Effector memory CD8-positive, alpha-beta T cell (primary cell): ENCODE data around the gene CTIF.

ENCODE experiments used
- ATAC-seq: fragments of 150-1000 bp; cut with Tn5 transposase; replicated peaks from 2 replicates; pipeline ENCODE4 v1.10.0; 2021; ENCODE audit warnings: mild to moderate bottlenecking, moderate library complexity
- DNase-seq, 3 experiments: peaks; one replicate each; pipeline ENCODE4 v3.0.0; 2021
- H3K27ac Mint-ChIP-seq, 2 donors: one replicate each; pipeline ENCODE4 v1.8.0; 2022; ENCODE audit warnings: mild to moderate bottlenecking in 2 of 2, mixed read lengths in 2 of 2, moderate library complexity in 2 of 2
- H3K27me3 Mint-ChIP-seq, 2 donors: one replicate each; pipeline ENCODE4 v1.8.0; 2022; ENCODE audit warnings: mixed read lengths in 2 of 2
- H3K36me3 Mint-ChIP-seq: one replicate; pipeline ENCODE4 v1.8.0; 2022; ENCODE audit warnings: mild to moderate bottlenecking, moderate library complexity, mixed read lengths; ENCODE audit not compliant: insufficient read depth
- H3K4me1 Mint-ChIP-seq, 2 donors: one replicate each; pipeline ENCODE4 v1.8.0; 2022; ENCODE audit warnings: low read depth in 2 of 2, mixed read lengths in 2 of 2
- H3K4me3 Mint-ChIP-seq, 2 donors: one replicate each; pipeline ENCODE4 v1.8.0; 2022; ENCODE audit warnings: mild to moderate bottlenecking in 2 of 2, mixed read lengths in 2 of 2, moderate library complexity in 2 of 2
- H3K9me3 Mint-ChIP-seq, 2 donors: one replicate each; pipeline ENCODE4 v1.8.0; 2022; ENCODE audit warnings: mixed read lengths in 2 of 2

Gene CTIF

DNA sequence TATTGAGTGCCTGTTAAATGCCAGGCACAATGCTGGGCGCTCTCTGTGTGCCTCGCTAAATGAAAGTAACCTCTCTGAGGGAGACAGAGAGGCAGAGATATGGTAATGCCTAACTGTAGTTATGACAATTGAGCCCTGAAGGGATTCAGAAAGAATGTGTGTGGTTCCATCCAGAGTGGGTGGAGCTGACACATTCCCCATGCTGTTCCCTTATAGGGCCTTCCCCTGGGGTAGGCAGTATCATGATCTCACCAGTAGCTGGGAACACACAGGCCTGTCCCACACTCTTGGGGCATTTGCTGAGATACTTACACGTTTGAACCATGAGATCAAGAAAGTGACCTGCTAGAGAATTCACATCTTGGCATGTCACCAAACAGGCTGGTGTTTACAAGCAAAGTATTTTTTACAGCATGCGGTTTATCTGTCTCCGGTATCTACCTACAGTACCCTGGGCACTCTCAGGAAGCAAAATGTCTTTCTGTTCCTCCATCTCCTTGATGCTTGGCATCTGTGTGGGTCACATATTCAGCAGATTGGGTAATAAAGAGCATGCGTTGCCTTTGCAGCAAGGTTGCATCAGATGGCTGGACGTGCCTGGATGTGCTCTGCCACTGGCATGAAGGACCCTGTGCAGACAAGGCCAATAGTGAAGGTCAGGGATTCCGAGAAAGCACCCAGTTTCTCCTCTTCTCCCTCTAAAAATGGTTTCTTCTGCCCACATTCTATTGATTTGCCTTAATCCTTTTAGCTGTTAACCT is 9.4 kb downstream of the CTIF start:
- H3K4me3 Mint-ChIP-seq, result no peak overlapping the region
- ATAC-seq, result no peak
- H3K4me1 Mint-ChIP-seq, result peaks cover 0 to 4% of the 10 kb centered on the region in 2 donors
- no peak for DNase-seq
- H3K27me3 Mint-ChIP-seq, result peaks cover 12 to 24% of the 10 kb centered on the region in 2 donors
- no peak overlapping the region for H3K27ac Mint-ChIP-seq
- H3K36me3 Mint-ChIP-seq, result no peaks in the 10 kb centered on the region
- no peaks in the 10 kb centered on the region for H3K9me3 Mint-ChIP-seq

DNA sequence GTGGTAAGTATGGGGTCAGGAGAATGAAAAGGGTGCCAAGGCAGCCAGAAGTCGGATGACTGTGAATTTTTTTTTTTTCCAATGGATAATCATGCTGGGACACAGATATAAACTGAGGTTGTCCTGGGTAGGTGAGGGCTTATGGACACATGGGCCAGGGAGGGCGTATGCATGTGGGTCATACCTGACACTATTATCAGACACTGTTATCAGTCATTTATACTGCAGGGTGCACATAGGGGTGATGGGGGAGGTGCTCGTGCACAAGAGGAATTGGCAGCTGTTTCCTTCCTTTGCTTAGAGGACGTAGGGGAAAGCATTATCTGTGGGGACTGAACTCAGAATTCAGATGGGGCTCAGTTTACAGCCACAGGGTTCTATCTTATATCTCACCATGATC is 10.1 kb downstream of the CTIF start:
- DNase-seq (no peak), ATAC-seq (no peak)
- H3K9me3 Mint-ChIP-seq, result no peaks in the 10 kb centered on the region
- H3K36me3 Mint-ChIP-seq, result no peaks in the 10 kb centered on the region
- peaks cover 0 to 4% of the 10 kb centered on the region in 2 donors for H3K4me1 Mint-ChIP-seq
- no peak overlapping the region for H3K4me3 Mint-ChIP-seq
- H3K27ac Mint-ChIP-seq, result no peak overlapping the region
- peaks cover 12 to 18% of the 10 kb centered on the region in 2 donors for H3K27me3 Mint-ChIP-seq

DNA sequence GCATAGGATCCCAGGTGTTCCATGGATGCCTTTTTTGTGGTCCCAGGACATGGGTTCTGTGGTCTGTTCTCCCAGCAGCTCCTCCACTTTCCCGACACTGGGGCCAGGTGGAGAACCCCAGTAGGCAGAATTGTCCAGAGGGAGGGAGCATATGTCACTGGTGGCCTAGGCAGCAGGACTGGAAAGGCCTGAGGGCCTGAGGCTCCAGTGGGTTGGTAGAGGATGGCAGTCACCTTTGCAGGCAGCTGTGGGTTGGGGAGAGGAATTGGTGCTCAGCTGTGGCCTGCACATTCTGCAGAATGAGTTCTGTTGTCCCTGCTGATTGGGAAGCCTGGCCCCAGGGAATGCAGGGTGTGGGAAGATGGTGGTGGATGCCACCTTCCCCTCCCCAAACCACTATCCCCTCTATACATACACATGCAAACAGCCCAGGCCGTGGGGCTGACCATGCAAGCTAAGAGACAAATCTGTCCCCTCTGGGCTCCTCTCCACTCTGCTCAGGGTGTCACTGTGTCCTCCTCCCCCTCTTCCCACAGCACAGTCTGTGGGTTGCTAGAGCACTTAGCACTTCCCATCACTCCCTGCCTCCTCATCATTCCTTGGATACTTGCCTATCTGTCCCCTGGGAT is 11.4 kb downstream of the CTIF start:
- Mint-ChIP-seq H3K4me1 (peaks cover 0 to 4% of the 10 kb centered on the region in 2 donors), H3K27ac (no peak overlapping the region), H3K4me3 (no peak overlapping the region), H3K36me3 (no peaks in the 10 kb centered on the region), H3K27me3 (peaks cover 7% of the 10 kb centered on the region in 2 donors), H3K9me3 (no peaks in the 10 kb centered on the region)
- ATAC-seq (no peak), DNase-seq (no peak)

DNA sequence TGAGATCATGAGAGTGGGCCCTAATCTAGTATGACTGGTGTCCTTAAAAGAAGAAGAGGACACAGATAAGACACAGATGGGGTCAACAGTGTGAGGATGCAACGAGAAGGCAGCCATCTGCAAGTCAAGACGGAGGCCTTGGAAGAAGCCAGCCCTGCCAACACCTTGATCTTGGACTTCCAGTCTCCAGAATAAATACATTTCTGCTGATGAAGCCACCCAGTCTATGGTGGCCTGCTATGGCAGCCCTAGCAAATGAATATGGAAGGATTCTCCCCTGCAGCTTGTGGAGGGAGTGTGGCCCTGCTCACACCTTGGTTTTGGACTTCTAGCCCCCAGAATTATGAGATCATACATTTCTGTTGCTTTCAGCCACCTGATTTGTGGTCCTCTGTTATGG is 12.3 kb downstream of the CTIF start:
- ATAC-seq (no peak), DNase-seq (no peak)
- no peaks in the 10 kb centered on the region for H3K36me3 Mint-ChIP-seq
- H3K4me3 Mint-ChIP-seq, result no peak overlapping the region
- no peak overlapping the region for H3K27ac Mint-ChIP-seq
- H3K9me3 Mint-ChIP-seq, result no peaks in the 10 kb centered on the region
- peaks cover 0 to 5% of the 10 kb centered on the region in 2 donors for H3K27me3 Mint-ChIP-seq
- no peaks in the 10 kb centered on the region for H3K4me1 Mint-ChIP-seq

DNA sequence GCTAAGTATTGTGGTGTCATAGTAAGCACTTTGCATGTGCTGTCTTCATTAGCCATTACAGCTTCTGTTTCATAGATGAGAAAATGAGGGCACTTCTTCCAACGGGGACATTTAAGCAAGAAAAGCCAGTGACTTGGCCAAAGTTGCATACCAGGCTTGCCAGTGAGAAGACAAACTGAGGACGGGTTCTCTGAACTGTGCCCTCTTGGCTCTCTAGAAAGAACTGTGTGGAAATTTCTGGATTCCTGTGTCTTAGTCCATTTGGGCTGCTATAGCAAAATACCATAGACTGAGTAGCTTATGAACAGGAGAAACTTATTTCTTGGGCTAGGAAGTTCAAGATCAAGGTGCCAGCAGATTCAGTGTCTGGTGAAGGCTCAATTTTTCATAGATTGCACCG is 13.3 kb downstream of the CTIF start:
- no peak overlapping the region for H3K27ac Mint-ChIP-seq
- H3K4me3 Mint-ChIP-seq, result no peak overlapping the region
- H3K9me3 Mint-ChIP-seq, result no peaks in the 10 kb centered on the region
- H3K27me3 Mint-ChIP-seq, result no peaks in the 10 kb centered on the region
- no peaks in the 10 kb centered on the region for H3K4me1 Mint-ChIP-seq
- no peak for ATAC-seq
- H3K36me3 Mint-ChIP-seq, result no peaks in the 10 kb centered on the region
- DNase-seq, result no peak

DNA sequence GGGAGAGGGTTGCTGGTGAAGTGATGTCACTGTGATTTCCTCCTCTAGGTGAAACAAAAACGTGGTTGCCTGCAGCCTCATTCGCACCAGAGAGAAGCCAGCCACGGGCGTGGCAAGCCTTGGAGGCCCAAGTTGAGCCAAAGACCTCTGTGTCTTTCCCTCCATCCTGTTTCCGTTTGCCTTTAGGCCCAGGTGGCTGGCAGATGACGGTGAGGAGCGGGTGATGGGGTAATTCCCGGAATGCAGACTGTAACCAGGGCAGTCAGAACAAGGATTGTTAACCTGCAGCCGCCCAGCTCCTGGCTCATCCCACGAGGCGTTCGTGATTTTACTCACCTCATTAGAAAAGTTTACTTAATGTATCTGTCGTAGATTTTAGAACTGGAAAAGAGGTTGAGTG is 14.4 kb downstream of the CTIF start:
- ATAC-seq, result no peak
- Mint-ChIP-seq H3K4me3 (no peak overlapping the region), H3K36me3 (no peaks in the 10 kb centered on the region), H3K27me3 (no peaks in the 10 kb centered on the region), H3K27ac (no peak overlapping the region), H3K4me1 (no peaks in the 10 kb centered on the region), H3K9me3 (no peaks in the 10 kb centered on the region)
- no peak for DNase-seq

DNA sequence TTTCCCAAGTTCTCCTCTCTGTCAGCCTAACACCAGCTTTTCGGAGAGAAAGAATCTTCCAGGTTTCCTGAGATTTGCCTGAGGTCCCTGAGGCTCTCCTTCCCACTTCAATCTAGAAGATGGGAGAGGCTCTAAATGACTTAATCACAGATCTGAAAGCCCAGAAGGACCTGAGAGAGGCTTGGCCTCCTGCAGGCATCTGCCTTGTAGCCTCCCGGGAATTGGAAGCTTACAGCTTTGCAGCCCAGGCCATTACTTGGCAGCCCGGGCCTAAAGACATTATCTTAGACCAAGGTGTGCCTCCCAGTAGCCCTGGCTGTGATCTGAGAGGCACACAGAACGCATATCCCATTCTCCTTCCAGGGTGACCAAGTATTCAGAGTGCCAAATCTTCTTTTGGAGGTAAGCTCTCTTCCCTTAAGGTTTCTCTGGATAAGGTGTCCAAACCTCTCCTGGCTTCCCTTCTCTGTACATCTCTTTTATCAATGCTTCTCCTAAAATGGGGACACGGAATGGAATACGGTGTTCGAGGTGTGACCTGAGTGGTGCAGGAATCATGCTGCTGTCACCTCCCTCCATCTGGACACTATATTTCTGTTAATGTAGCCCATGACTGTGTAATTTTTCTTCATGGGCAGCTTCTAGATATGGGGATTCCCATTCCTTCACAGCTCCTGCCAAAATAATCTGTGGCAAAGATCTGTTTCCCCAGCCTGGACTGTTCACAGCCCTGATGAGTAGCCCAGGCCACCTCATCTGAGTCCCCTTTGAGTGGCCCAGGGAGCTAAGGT is 16.0 kb downstream of the CTIF start:
- Mint-ChIP-seq H3K4me1 (no peaks in the 10 kb centered on the region), H3K27me3 (no peaks in the 10 kb centered on the region), H3K36me3 (no peaks in the 10 kb centered on the region), H3K4me3 (no peak overlapping the region), H3K27ac (no peak overlapping the region), H3K9me3 (no peaks in the 10 kb centered on the region)
- no peak for DNase-seq
- ATAC-seq, result no peak

DNA sequence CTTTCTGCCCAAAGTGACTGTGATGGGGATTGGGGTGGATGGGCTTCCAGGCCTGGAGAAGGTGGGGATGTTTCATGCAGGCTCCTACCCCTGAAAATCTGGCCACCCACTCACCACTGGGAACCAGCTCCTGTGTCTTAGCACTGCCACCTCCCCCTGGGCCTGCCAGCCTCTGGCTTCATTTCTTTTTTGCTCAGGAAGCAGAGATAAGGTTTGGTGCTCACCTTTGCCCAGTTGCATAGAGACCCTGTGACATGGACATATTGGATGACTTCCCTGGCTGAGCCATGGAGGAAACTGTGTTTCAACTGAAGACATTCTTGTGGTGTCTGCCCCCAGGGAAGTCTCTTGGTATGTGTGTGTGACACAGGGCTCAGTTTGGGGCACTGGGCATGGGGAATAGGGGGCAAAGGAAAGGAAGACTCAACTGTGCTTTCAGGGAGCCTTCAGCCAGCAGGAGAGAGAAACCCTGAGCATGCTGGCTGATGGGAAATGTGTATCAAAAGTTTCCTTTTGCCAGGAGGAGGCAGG is 16.7 kb downstream of the CTIF start:
- no peak for DNase-seq
- H3K9me3 Mint-ChIP-seq, result no peaks in the 10 kb centered on the region

DNA sequence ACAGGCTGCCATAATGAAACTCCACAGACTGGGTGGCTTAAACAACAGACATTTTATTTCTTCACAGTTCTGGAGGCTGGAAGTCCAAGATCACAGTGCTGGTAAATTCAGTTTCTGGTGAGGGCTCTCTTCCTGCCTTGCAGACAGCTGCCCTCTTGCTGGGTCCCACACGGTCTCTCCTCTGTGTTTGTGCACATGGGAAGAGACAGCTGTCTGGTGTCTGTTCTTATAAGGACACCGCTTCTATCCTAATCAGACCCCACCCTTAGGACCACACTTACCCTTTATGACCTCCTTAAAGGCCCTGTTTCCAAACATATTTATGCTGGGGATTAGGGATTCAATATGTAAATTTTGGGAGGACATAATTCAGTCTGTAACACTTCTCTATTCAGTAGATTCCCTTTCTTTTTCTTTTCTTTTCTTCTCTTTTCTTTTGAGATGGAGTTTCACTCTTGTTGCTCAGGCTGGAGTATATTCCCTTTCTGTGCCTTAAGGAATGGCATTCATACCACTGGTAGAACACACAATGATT is 18.9 kb downstream of the CTIF start:
- no peak for DNase-seq
- Mint-ChIP-seq H3K27ac (no peak overlapping the region), H3K4me3 (no peak overlapping the region), H3K36me3 (no peaks in the 10 kb centered on the region), H3K27me3 (no peaks in the 10 kb centered on the region), H3K9me3 (no peaks in the 10 kb centered on the region), H3K4me1 (no peaks in the 10 kb centered on the region)
- ATAC-seq, result no peak

More for the DNA sequence above, 16.7 kb downstream of the CTIF start:
- Mint-ChIP-seq H3K27ac (no peak overlapping the region), H3K4me3 (no peak overlapping the region), H3K4me1 (no peaks in the 10 kb centered on the region), H3K36me3 (no peaks in the 10 kb centered on the region), H3K27me3 (no peaks in the 10 kb centered on the region)
- ATAC-seq, result no peak

DNA sequence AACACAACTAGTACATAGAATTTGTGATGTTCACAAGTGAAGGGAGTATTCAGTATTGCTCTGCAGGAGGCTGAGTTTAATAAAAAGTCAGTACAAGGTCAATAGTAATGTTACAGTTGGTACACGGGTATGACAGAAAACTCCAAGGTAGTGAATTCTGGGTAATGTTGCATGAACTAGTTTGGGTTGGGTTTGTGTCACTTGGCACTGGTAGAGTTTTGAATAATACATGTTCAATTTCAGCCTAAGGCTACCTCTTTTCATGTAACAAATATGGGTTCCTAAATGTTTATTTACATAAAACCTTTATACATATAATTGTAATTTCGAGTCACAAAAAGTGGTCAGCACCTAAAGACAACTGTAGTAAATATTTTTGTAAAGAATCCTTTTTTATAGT is 19.4 kb downstream of the CTIF start:
- Mint-ChIP-seq H3K4me3 (no peak overlapping the region), H3K27ac (no peak overlapping the region), H3K4me1 (peaks cover 0 to under 1% of the 10 kb centered on the region in 2 donors), H3K9me3 (no peaks in the 10 kb centered on the region), H3K27me3 (no peaks in the 10 kb centered on the region), H3K36me3 (no peaks in the 10 kb centered on the region)
- no peak for DNase-seq
- ATAC-seq, result no peak

DNA sequence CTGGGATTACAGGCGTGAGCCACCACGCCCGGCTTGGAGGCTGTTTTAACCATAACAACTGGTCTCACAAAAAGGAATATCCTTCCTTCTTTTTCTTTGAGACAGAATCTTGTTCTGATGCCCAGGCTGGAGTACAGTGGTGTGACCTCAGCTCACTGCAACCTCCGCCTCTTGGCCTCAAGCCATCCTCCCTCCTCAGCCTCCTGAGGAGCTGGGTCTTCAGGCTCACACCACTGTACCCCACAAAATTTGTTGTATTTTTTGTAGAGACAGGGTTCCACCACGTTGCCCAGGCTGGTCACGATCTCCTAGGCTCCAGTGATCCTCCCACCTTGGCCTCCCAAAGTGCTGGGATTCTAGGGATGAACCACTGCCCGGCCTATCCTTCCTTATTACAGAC is 21.7 kb downstream of the CTIF start:
- Mint-ChIP-seq H3K27ac (no peak overlapping the region), H3K9me3 (no peaks in the 10 kb centered on the region), H3K36me3 (no peaks in the 10 kb centered on the region), H3K4me1 (peaks cover 0 to 1% of the 10 kb centered on the region in 2 donors), H3K4me3 (no peak overlapping the region), H3K27me3 (peaks cover 0 to 6% of the 10 kb centered on the region in 2 donors)
- DNase-seq (no peak), ATAC-seq (no peak)

DNA sequence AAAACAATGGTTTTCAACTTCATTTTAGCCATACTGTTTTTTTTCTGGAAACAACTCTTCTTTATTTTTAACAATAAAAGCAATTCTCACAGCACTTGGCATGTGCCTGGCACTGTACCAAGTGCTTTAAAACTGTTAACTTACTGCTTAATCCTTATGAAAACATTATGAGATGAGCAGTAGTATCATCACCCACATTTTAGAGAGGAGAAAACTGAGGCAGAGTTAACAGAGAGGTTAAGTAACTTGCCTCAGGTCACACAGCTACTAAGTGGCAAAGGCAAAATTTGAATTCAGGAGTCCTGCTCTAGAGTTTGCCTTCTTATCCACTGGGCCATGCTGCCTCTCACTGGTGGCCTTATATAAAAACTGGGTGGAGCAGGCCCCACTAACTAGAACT is 23.2 kb downstream of the CTIF start:
- H3K4me3 Mint-ChIP-seq, result no peak overlapping the region
- ATAC-seq, result no peak
- DNase-seq, result no peak
- H3K27me3 Mint-ChIP-seq, result peaks cover 0 to 6% of the 10 kb centered on the region in 2 donors
- H3K27ac Mint-ChIP-seq, result no peak overlapping the region
- H3K9me3 Mint-ChIP-seq, result no peaks in the 10 kb centered on the region
- H3K36me3 Mint-ChIP-seq, result no peaks in the 10 kb centered on the region
- H3K4me1 Mint-ChIP-seq, result peaks cover 0 to 1% of the 10 kb centered on the region in 2 donors

DNA sequence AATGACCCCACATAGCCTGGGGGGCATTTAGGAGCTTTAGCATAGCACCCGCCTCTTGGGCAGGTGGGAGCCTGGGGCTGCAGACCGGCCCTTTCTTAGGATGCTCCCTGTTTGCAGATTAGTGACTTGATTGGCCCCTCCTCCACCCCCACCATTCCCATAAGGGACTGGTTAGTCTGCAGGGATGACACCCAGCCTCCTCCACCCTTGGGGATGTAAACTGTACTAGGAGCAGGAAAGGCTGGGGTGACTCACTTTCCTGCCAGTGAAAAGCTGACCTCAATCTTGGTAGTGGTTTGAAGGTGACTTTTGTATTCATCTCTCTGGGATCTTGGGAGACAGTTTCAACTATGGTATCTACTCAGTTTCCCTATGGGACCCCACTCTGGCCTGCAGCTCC is 24.2 kb downstream of the CTIF start:
- Mint-ChIP-seq H3K4me3 (no peak overlapping the region), H3K27ac (no peak overlapping the region), H3K4me1 (peaks cover 0 to 1% of the 10 kb centered on the region in 2 donors), H3K9me3 (no peaks in the 10 kb centered on the region), H3K27me3 (peaks cover 0 to 6% of the 10 kb centered on the region in 2 donors), H3K36me3 (no peaks in the 10 kb centered on the region)
- DNase-seq, result no peak
- no peak for ATAC-seq
